ENCODE results near the gene ADIG. TPM values are rescaled to one million over a fixed set of nuclear protein-coding genes. Genes with fewer than 3 reads are reported as not detected.

Gene ADIG
- total and polyA plus RNA-seq, 2 of the 8 experiments (the other 6 are each of a cell fraction or from before 2014, with no cell fraction given), result not detected

GRCh38 chr20:38625896-38626295, 44.9 kb downstream of the ADIG start (continued):
- TF ChIP-seq BRCA1 (IDR thresholded peaks at IDR 0.05; ENCODE audit: low read depth, low read length) (no peak), KDM1A (IDR thresholded peaks at IDR 0.05; ENCODE audit: borderline replicate concordance, low read length) (no peak), EGR1 (IDR thresholded peaks at IDR 0.05; ENCODE audit: borderline replicate concordance, low read depth, low read length) (no peak), TBP (IDR thresholded peaks at IDR 0.05; ENCODE audit: low read depth, low read length) (no peak)
